Panc1 (cell line): ENCODE data around the gene GNAS-AS1.

Experiments
- CTCF ChIP-seq: fragments of 450-650 bp; IDR thresholded peaks from 2 replicates; pipeline ENCODE4 v1.5.1; 2017; ENCODE audit warnings: mild to moderate bottlenecking
- POLR2AphosphoS5 ChIP-seq: IDR thresholded peaks from 2 replicates; pipeline ENCODE4 v1.6.1; 2012; ENCODE audit warnings: mild to moderate bottlenecking, low read depth, low read length, moderate library complexity

GRCh38 chr20:58800134-58800871 is 50.4 kb downstream of the GNAS-AS1 start:
- no peak for TF ChIP-seq CTCF
- TF ChIP-seq POLR2AphosphoS5 = no peak
